ENCODE data around the gene MMEL1.

- TF ChIP-seq FOXM1 (IDR thresholded peaks at IDR 0.05; ENCODE audit: low read depth) (no peak), CTCF (IDR thresholded peaks at IDR 0.05) (no peak), POLR2AphosphoS5 (IDR thresholded peaks at IDR 0.05; ENCODE audit: low read depth, low read length) (no peak), TEAD4 (IDR thresholded peaks at IDR 0.05; ENCODE audit: borderline replicate concordance, insufficient read depth) (no peak)
These were observed 25.1 kb downstream of the MMEL1 start for GRCh38 chr1:2607641-2608091.
